HK-2 (cell line): ENCODE results near the gene TBCK.
"Not testable (repeated sequence)": the region's sequence is repeated elsewhere in the genome, so short reads cannot be mapped to it uniquely, and the experiment has no call there.

Experiments
- DNase-seq: peaks from one replicate; pipeline ENCODE4 v3.0.0-alpha.2; 2018; ENCODE audit not compliant: unreplicated experiment

Gene TBCK

DNA sequence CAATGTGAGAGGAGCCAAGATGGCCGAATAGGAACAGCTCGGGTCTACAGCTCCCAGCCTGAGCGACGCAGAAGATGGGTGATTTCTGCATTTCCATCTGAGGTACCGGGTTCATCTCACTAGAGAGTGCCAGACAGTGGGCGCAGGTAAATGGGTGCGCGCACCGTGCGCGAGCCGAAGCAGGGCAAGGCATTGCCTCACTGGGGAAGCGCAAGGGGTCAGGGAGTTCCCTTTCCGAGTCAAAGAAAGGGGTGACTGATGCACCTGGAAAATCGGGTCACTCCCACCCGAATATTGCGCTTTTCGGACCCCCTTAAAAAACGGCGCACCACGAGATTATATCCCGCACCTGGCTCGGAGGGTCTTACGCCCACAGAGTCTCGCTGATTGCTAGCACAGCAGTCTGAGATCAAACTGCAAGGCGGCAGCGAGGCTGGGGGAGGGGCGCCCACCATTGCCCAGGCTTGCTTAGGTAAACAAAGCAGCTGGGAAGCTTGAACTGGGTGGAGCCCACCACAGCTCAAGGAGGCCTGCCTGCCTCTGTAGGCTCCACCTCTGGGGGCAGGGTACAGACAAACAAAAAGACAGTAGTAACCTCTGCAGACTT is 196.0 kb downstream of the TBCK start:
- DNase-seq = not testable (repeated sequence)

DNA sequence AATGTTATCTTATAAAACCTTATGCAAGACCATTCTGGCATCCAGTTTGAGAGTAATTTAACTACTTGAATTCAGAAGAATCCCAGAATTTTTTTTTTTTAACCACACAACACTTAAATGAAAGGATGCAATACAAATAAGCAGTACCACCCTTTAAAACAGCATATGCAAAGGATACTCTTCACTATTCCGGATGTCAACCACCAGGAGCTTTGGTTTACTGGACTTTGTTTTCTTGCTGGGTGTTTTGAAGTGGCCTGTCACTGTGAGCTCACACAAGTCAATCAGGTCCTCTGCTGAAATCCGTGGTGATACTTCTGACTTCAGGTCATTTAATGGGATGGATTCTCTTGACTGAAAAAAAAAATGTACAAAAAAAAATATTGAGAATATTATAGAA is 200.0 kb downstream of the TBCK start:
- DNase-seq = no peak

- no peak for DNase-seq
Observed at GRCh38 chr4:106114270-106114669, 201.7 kb downstream of the TBCK start.

- not testable (repeated sequence) for DNase-seq
Observed at GRCh38 chr4:106111778-106112469, 204.1 kb downstream of the TBCK start.

- no peak for DNase-seq
Observed at GRCh38 chr4:106109929-106110328, 206.1 kb downstream of the TBCK start.

GRCh38 chr4:106105697-106106096 is 210.3 kb downstream of the TBCK start:
- DNase-seq = no peak

- peak; percentile 17 for DNase-seq
Observed at GRCh38 chr4:106104276-106104675, 211.7 kb downstream of the TBCK start.

DNA sequence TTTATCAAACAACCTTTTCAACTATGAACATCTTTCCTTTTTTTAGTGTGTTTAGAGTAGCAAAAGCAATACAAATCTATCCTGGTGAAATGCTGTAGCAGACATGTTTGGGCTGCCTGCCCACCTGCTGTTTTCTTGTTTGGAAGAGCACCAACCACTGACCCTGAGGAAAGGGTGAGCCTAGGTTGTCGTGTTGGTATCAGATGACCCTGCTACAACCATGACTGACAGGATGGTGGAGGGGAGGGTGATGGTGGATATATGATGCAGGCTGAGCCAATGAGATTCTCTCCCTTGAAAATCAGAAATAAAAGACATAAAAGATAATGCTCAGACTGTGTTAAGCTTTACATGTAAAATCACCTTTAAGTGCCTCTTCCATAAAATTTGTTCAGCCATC is 219.6 kb downstream of the TBCK start:
- DNase-seq = no peak

DNA sequence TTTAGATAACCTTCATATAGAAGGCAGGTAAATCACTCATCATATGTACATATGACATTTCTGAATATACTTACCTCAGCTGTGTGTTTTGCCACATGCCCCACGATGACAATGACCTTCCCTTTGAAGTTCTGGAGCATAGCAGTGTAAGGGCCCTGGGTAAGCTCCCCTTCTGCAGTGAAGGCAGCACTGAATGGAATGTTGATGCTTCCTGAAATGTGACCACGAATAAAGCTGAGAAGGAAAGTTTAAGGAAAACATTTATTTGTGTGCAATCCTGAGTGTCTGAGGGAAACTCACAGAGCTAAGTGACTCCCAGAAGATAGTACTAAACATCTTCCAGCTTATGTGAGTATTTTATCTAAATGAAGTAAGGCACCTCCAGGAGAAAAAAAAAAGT is 220.6 kb downstream of the TBCK start:
- no peak for DNase-seq

GRCh38 chr4:106092361-106093040 is 223.5 kb downstream of the TBCK start:
- DNase-seq = no peak

DNA sequence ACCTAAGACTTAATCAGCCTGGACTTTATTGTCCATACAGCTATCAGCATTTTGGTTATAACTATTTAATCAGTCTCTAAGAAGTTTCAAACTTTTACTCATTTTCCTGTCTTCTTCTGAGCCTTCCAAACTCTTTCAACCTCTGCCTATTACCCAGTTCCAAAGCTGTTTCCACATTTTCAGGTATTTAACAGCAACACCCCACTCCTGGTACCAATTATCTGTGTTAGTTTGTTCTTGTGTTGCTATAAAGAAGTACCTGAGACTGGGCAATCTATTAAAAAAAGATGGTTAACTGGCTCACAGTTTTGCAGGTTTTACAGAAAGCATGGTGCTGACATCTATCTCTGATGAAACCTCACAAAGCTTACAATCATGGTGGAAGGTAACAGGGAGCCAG is 225.2 kb downstream of the TBCK start:
- DNase-seq = no peak

DNA sequence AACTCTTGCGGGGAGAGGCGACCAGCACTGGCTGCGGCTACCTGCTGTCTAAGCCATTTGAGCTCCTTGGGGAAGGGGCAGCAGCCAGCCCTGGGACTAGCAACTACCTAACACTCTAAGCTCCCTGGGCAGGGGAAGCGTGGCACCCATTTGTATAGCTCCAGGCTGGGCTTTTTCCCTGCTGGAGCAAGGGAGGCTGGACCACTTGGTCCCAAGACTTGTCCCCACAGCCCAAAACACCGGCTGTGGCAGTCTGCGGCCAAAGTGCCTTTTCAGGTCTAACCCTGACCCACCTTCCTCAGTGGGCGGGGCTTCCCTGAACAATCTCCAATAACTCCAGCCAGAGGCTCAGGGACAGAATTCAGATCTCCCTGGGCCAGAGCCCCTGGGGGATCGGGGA is 232.9 kb downstream of the TBCK start:
- DNase-seq = no peak

DNA sequence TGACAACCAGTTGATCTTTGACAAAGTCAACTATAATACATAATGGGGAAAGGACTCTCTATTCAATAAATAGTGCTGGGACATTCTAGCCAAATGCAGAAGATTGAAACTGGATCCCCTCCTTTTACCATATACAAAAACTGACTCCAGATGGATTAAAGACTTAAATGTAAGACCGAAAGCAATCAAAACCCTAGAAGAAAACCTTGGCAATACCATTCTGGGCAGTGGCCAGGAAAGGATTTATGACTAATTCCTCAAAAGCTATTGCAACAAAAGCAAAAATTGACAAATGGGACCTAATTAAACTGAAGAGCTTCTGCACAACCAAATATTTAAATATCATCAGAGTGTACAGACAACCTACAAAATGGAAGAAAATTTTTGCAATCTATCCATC is 235.6 kb downstream of the TBCK start:
- no peak for DNase-seq

DNA sequence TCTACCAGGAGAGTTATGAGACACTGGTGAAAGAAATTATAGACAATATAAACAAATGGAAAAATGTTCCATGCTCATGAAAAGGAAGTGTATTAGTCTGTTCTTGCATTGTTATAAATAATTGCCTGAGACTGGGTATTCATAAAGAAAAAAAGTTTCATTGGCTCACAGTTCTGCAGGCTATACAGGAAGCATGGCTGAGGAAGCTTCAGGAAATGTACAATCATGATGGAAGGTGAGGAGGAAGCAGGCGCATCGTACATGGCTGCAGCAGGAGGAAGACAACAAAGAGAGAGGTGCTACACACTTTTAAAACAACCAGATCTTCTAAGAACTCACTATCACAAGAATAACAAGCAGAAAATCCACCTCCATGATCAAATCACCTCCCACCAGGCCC is 236.4 kb downstream of the TBCK start:
- DNase-seq = no peak

DNA sequence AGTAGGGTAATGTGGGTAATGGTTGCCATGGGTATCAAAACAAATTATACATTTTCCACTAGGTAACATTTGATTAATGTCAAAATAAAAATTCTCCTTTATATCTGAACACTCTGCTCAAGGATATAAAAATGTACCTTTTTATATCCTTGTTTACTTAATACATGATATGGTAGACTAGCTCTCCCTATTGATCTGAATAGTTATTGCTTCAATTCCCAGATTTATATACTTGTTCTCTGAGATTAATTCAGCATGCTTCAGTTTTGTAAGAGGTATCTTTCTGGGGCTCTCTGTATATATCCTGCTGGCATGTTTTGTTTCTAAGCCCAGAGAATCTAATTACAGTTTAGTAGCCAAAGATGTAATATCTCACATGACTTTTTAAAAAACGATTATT is 251.0 kb downstream of the TBCK start:
- no peak for DNase-seq

GRCh38 chr4:106063009-106063408 is 253.0 kb downstream of the TBCK start:
- DNase-seq = no peak

- peak; percentile 26 for DNase-seq
Observed at GRCh38 chr4:106062452-106062875, 253.5 kb downstream of the TBCK start.

- no peak for DNase-seq
Observed at GRCh38 chr4:106058921-106059320, 257.1 kb downstream of the TBCK start.

DNA sequence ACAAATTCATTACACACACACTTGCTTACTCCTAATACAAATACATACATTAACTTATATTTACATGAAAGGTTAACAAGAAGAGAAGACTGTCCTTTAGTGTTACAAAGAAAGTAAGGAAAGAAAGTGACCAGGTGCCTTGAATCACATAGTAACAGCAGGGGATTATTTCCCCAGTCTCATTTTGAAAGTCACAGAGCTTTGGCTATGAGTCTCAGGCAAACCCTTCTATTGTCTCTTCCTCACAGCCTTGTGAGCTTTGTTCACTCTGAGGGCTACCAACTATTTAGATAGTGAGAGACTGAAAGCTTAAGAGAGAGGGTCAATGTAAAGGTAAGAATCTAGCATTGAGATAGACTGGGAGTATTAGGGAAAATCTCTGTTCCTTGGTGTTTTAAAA is 259.1 kb downstream of the TBCK start:
- no peak for DNase-seq

GRCh38 chr4:106051514-106051913 is 264.5 kb downstream of the TBCK start:
- no peak for DNase-seq

- no peak for DNase-seq
Observed at GRCh38 chr4:106049490-106049889, 266.5 kb downstream of the TBCK start.

- DNase-seq = no peak
Observed at GRCh38 chr4:106048250-106048971, 267.6 kb downstream of the TBCK start.

DNA sequence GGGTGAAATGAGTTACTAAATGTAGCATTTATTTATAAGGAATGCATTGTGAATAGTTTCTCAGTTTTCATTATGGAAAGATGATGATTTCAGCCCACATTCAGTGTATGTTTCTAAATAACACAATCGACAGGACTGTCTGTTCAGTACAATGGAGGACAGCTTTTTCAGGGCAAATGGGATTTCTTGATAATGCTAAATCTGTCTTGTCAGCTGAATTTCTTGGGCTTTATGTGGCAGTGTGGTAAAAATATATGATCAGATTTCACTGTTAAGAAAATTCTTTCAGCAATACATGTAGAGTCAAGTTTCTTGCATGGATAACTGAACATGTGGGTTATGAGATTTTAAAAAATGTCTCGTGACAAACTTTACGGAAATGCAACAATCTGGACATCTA is 269.9 kb downstream of the TBCK start:
- no peak for DNase-seq
